GM18507 (cell line): ENCODE results near the gene COPZ2.
"Not testable (repeated sequence)": the region's sequence is repeated elsewhere in the genome, so short reads cannot be mapped to it uniquely, and the experiment has no call there.

Experiments
- DNase-seq: peaks from one replicate; pipeline ENCODE4 v3.0.0; 2011; ENCODE audit warnings: low read depth; ENCODE audit not compliant: insufficient read length; ENCODE audit errors: extremely low spot score
- FAIRE-seq: peaks from 2 replicates; lab custom pipeline; 2011; peaks lifted over from hg19 to GRCh38; lab: Jason Lieb, UNC

Gene COPZ2

DNA sequence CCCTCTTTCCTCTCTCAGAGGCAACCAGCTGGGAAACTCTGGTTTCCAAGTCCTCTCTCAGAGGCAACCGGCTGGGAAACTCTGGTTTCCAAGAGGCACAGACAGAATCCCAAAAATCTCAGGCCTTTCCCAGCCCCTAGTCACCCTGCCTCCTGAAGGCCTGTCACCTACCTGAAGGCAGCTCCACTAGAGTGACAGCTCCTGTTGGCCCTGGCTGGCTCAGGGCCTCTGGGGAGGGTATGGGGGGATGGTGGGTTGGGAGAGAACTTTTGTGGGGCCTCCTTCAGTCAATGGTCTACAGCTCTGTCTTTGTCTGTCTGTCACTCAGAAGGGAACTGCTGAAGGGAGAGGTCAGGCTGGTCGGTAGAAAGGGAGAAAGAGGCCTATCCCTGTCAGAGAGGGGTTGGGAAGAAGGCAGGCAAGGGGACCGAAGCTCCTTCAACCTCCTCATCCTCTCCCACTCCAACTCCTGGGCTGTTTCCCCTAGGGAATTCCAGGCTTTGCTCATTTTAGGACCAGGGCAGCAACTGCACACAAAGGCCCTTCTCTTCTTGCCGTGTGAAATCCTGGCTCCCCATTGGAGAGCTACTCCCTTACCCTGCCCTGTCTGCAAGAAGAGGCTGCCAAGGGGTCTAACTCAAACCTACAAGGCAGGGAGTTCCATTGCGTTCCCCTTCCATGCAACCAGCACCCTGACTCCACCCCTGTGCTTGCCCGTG, 23.6 kb downstream of the COPZ2 start:
- FAIRE-seq, result no peak
- no peak for DNase-seq

DNA sequence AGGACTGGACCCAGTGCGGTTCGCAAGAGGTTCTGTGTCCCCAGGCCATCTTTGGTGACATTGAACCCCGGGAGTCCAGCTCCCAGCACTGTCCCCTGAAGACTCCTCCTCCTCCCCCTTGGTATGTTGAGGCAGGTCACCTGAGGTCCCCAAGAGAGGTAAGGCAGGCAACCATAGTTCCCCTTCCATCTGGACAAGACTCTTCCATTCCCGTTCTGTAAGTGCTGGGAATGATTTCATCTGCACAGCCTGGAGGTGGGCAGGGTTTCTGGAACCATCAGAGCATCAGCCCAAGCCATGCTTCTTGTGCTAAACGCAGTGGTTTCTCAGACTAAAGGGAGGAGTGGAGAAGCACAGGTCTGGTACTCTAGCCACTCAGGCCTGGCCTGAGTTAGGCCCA, 24.9 kb downstream of the COPZ2 start:
- no peak for FAIRE-seq
- DNase-seq, result no peak

DNA sequence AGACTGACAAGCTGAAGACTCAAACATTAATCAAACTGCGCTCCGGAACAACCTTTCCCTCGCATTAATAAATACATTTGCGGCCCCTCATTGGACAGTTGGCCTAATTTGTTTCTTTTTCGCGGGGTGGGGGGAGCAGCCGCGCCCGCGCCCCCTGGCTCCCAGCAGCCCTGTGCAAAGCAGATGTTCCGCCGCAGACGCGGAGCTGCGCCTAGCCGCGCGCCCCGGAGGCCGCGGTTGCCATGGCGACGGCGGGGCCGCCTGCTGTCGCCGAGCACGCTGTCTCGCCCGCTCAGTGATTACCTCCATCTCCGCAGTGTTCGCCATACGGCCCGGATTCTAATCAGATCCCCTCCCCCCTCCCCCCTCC, 25.5 kb downstream of the COPZ2 start:
- peak; percentile 71 for DNase-seq

DNA sequence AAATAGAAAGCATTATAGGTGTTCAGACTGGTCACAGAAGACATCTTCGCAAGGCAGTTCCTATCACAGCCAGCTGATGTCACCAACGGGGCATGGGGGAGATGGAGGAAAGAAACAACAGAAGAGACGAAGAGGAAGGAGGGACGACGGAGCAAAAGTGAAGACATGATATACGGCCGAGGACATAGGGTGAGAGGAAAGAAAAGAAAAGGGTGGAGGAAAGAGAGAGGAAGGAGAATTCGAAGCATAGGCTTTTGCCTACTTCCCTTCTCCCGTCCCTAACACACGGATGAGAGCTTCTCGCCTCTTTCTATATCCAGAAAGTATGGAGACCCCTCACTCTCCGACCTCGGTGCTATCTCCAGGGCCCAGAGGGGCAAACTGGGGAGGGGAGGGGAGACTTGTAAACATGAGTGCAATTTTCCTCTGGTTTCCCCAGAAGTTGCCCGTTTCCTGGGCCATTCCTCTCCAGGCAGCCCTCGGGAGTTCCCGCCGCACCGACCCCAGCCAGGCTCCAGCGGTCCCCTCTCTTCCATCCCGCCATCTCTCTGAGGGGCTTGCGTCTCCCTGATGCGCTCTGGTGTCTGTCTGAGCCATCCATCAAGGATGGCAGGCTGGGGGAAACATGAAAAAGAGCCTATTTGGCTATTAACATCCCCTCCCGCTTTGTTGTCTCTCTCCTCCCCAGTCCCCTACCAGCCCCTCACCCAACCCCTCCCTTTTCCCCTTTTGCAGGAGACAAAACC, 26.0 kb downstream of the COPZ2 start:
- DNase-seq (no peak), FAIRE-seq (peak; percentile 70)

More for the DNA sequence above, 25.5 kb downstream of the COPZ2 start:
- peak; percentile 59 for FAIRE-seq

DNA sequence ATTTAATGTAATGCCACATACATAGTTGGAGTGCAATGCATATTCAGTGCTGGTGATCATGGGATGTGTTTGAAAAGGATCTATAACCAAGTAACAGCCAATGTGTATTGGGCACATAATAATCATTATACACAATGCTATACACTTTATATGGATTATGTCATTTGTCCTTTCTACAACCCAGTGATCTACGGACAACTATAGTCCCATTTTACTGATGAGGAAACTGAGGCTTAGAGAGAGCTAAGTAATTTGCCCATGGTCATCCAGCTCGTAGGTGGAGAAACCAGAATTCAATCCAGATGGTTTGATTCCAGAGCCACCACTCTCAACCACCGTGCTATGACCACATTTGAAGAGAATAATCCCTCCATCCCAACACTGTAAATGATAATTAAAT, 27.4 kb downstream of the COPZ2 start:
- DNase-seq, result no peak
- no peak for FAIRE-seq

DNA sequence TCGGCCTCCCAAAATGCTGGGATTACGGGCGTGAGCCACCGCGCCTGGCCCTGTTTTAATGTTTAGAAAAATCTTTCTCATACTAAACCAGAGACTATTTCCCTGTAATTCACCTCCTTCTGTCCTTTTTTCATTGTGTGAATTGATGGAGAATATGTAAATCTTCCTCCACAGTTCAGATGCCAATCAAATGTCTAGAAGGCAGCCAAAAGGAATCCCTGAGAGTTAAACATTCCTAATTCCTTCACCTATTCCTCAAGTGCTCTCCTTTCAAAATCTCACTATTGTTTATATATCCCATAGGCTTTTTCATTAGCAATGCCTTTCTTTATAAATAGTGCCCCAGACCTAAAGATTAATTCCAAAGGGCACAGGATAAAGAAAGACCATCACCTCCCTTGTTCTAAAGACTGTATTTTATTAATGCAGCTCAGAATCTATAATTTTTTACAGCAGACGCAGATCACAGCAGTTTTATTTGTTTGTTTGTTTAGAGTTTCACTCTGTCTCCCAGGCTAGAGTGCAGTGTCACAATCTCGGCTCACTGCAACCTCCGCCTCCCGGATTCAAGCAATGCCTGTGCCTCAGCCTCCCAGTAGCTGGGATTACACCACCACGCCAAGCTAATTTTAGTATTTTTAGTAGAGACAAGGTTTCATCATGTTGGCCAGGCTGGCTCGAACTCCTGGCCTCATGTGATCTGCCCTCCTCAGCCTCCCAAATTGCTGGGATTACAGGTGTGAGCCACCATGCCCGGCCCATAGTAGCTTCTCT, 30.5 kb downstream of the COPZ2 start:
- no peak for DNase-seq
- FAIRE-seq, result no peak

DNA sequence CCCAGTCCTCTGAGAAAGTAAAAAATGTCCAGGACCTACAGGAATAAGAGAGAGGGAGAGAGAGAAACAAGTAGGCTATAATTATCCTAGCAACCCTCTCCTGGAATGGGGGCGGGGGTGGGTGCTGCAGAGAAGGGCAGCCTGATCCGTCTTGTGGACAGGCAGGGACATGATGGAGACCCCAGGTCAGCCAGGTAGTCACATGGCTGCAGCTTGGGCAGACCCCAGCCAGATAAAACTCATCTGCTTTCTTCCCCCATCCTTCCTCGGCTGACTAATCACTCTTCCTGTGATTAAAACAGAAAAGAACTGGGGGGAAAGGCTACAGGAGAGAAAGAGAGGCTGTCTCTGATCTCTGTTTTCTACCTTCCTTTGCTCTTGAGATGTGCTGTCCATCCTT, 32.6 kb downstream of the COPZ2 start:
- FAIRE-seq (no peak), DNase-seq (no peak)

DNA sequence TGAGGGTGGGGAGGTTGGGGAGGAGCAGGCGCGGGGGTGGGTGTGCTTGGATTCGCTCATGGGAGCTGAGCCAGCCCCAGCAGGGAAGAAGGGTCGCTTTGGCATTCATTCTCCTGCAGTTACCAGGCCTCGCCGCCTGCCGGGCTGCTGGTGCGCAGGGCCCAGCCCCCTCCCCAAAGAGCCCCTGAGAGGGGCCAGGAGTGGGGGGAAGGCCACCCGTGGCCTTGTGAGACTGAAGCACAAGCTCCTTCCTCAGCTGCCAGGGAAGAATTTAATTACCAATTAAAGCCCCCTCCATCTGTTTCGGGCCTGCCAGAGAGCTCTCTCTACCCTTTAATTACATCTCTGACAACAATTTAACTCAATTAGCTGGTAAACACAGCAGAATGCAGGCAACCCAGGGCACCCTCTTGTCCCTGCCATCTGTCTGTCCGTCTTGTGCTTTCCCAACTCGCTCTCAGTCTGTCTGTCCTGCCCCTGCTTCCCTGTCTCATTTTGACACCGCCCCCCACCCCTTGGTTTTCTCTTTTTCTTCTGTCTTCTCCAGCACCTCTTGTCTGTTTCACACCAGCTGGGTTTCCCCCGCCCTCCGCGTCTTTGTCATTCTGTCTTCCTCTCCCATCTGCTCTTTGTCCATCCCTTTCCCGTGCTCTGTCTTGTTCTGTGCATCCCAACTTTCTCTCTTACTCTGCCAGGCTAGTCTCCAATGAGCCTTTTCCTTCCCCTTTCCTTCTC, 34.0 kb downstream of the COPZ2 start:
- FAIRE-seq, result no peak
- no peak for DNase-seq

DNA sequence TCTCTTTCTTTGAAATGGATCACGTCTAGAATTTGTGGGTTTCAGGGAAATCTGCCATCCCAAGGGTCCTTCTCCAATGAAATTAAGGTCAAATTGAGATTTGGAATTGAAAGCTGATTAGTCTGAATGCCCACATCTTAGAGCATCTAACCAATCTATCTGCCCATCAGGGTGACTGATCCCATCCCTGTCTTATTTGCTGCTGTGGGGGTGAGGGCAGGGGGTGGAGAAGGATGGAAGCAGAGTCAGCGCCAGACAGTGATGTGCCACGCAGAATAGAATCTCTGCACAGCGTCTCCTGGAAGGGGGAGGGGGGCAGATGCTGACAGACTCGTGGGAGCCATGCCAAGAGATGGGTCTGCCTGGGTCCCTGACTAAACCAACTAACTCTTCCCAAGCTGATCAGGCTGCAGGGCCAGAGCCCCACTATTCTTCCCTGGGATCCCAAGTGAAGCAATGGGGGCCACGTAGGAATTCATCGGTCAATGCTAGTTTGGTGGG, 34.6 kb downstream of the COPZ2 start:
- no peak for FAIRE-seq
- DNase-seq, result no peak

DNA sequence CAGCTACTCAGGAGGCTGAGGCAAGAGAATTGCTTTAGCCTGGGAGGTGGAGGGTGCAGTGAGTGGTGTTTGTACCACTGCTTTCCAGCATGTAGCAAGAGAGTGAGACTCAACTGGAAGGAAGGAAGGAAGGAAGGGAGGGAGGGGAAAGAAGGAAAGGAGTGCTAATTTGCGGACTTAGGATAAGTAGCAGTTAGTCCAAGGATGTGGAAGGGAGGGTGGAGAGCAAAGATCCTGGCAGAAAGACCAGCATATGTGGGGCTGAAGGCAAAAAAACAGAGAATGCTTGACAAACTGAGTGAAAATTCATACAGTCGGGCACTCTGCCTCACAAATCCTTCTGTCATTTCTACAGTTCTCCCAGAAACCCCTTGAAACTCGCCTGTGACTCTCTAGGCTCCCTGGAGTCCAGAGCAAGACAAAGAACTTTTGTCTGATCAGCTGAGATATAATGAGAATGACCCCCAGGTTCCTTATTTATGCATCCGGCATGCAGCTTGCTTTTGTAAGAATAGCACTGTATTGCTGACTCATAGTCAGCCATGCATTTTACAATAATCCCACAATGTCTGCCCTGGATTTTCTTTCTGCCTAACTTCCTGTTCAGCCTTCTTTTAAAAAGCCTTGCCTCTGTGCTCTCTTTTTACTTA, 35.2 kb downstream of the COPZ2 start:
- FAIRE-seq (peak; percentile 64), DNase-seq (no peak)

DNA sequence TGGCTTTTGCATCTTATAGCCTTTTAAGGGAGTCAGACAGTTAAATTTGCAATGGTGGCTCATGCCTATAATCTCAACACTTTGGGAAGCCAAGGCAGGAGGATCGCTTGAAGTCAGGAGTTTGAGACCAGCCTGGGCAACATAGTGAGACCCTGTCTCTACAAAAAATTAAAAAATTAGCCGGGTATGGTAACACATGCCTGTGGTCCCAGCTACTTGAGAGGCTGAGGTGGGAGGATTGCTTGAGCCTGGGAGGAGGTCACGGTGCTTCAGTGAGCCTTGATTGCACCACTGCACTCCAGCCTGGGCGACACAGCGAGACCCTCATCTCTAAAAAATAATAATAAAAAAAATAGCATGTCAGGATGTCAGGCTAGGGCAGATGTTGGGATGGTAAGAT, 35.9 kb downstream of the COPZ2 start:
- FAIRE-seq, DNase-seq: not testable (repeated sequence)

DNA sequence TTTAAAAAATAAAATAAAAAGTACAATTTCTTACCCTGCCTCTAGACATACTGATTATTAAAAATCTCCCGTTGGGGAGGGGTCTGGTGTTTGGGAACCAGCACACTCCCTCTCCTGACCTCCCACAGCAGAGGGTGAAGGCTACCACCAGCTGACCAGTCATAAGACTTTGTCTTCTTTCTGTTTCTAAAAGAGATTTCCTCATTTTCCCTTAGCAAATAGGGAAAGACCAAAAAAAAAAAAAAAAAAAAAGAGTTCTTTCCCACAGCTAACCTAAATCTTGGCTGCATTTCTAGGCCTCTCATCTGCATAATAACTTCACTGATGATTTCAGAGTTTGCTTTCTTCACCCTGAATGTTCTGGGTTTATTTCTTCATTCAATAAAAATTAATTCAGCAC, 36.4 kb downstream of the COPZ2 start:
- DNase-seq, result no peak
- FAIRE-seq, result no peak

DNA sequence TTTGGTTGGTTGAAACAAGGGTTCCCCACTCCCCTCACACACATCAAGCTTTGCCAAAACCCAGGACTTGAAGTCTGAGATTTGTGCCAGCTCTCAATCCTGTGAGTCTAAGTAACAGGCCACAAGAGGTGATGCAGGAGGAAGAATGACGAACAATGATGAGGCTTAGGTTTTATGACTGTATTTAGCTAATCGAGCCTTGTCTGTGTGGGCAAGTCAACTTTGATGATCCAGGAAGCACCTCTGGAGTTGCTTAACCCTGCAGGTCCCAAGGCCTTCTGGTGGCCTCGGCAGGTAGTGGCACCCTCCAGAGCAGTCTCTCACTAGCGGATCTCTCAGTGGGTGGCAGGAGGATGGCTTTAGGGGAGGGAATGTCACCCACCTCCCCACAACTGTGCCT, 38.0 kb downstream of the COPZ2 start:
- FAIRE-seq (no peak), DNase-seq (no peak)

DNA sequence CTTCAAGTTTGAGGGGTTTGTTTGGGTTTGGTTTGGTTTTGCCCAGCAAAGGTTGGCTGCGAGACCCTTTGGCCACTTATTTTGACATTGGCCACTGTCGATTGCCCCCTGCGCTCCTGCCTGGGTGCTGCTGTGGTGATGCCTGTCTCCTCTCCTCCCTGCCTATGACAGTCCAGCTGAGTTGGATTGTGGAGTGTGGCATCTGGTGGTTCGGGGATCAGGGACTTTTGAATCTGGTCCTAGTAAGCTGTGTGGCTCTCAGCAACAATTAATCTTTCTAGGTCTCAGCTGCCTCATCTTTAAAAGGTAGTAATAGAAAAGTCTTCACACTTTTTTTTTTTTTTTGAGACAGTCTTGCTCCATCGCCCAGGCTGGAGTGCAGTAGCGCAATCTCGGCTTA, 39.6 kb downstream of the COPZ2 start:
- DNase-seq, result no peak
- no peak for FAIRE-seq

DNA sequence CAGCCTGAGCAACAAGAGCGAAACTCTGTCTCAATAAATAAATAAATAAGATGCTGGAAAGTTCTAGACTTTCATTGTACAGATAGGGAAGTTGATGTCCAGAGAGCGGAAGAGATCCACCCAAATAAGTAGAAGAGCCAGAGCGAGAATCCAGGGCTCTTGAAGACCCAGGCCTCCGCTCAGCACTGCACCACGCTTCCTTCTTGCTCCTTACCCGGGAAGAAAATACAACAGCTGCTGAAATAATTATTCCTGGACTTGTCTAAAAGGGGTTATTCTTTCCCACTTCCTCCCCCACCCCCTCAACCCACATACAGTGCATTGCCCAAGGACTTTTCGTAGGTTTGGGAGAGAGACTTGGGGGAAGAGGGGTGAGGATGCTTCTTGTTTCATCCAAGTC, 40.0 kb downstream of the COPZ2 start:
- no peak for FAIRE-seq
- DNase-seq, result no peak

DNA sequence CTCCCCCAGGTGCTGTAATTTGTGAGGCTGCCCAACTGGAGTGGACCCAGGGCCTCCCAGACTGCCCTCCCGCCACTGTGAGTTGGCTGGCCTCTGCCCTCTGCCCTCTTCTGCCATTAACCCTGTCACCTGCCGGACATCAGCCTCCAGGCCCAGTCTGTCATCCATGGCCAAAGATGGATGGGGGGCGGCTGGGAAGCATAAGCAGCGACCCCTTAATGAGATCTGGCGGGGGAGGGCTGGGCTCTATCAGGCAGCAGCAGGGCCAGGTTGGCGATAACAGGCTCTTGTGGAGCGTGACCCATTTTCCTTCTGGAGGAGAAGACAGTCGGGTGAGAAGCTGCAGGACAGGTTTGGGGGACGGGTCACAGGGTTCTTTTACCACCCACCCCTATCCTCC, 41.4 kb downstream of the COPZ2 start:
- no peak for FAIRE-seq
- DNase-seq, result no peak

DNA sequence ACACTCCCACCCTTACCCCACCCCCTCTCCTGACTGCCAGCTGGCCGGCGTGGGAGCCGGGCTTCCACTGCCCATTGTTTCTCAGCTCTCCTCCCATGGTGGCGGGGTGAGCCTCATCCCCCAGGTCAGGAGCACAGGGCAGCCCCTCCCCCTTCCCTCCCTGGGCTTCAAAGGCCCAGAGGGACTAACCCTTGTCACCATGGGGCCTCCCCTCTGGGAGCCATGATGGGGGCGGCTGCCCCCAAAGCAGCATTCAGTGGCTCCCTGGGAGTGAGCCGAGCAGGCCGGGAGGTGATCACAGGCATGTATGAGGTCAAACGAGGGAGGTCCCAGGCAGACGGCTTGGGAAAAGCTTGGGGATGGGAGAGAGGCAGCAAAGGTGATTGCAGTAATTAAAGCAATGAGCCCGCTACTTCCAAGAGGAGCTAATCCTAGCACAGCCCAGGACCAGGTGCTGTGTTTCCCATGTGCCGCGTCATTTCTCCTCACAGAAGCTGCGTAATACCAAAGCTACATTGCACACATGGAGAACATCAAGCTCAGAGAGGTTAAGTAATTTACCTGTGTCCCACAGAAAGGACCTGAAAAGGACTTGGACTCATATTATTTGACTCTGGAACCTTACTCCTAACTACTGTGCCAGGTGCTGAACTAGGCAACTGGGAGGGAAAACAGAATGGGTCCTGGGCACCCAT, 42.2 kb downstream of the COPZ2 start:
- FAIRE-seq (no peak), DNase-seq (no peak)

DNA sequence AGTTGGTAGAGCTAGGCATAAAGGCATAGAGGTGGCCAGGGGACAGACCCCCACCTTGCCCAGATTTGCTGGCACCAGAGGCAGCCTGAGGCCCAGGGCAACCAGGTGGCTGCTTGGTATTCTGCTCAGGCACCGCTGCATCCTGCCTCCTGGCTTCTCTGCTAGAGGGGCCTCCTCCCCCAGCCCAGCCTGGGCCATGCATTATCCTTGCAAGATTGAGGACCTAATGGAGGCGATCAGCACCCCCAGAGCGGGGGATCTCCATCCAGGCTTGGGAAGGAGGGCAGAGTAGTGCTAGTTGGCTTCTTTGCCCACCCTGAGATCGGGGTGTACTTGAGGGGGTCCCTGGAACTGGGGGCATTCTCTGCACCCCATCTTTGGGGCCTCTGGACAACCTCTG, 42.9 kb downstream of the COPZ2 start:
- DNase-seq, result no peak
- no peak for FAIRE-seq

DNA sequence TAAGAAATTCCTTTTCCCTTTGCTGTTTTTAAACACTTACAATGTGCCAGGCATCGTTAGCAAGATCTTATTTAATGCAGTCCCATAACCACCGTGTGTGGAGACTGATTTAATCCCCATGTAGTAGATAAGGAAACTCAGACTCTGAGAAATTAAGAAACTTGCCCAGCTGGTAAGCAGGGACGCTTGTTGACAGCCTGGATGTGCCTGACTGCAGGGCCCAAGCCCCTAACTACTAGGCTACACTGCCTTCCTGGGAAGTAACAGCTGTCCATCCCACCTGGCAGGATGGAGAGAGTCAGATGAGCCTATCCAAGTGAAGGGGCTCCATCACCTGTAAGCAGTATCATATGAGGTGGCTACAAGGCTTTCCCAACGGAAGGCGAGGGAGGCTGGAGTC, 43.6 kb downstream of the COPZ2 start:
- FAIRE-seq (no peak), DNase-seq (no peak)
